HEK293T (cell line): ENCODE results near the gene SLC40A1.

Source experiments
- BHLHE40 ChIP-seq: fragments of 450-650 bp; IDR thresholded peaks from 2 replicates; pipeline ENCODE4 v1.6.1; 2016; ENCODE audit warnings: mild to moderate bottlenecking, moderate library complexity, borderline replicate concordance
- ELF4 ChIP-seq: fragments of 450-650 bp; IDR thresholded peaks from 2 replicates; pipeline ENCODE4 v1.6.1; 2017; ENCODE audit warnings: antibody characterized with exemption
- FOXK2 ChIP-seq: fragments of 450-650 bp; IDR thresholded peaks from 2 replicates; pipeline ENCODE4 v1.6.1; 2016; ENCODE audit warnings: mild to moderate bottlenecking
- FOXM1 ChIP-seq: fragments of 450-650 bp; IDR thresholded peaks from 2 replicates; pipeline ENCODE4 v1.6.1; 2017; ENCODE audit warnings: mild to moderate bottlenecking, borderline replicate concordance
- HDGF ChIP-seq: fragments of 450-650 bp; IDR thresholded peaks from 2 replicates; pipeline ENCODE4 v1.6.1; 2017; ENCODE audit warnings: antibody characterized with exemption, borderline replicate concordance
- SP1 ChIP-seq: fragments of 450-650 bp; IDR thresholded peaks from 2 replicates; pipeline ENCODE4 v1.6.1; 2017
- TARDBP ChIP-seq: fragments of 450-650 bp; IDR thresholded peaks from 2 replicates; pipeline ENCODE4 v1.6.1; 2016

- no peak for TF ChIP-seq SP1
- no peak for TF ChIP-seq ELF4
- TF ChIP-seq BHLHE40: no peak
- TF ChIP-seq FOXM1: no peak
- no peak for TF ChIP-seq TARDBP
- TF ChIP-seq HDGF: no peak
- TF ChIP-seq FOXK2: no peak
Observed at GRCh38 chr2:189514104-189514503, 66.5 kb downstream of the SLC40A1 start.
